NCI-H1048 (cell line): Measurements from ENCODE around the gene APOL2.
"Not testable (repeated sequence)": the region's sequence is repeated elsewhere in the genome, so short reads cannot be mapped to it uniquely, and the experiment has no call there.

Experiments used
- DNase-seq: peaks from one replicate; lab custom pipeline; 2025; lab: John Stamatoyannopoulos, UW

The APOL2 gene, protein sequence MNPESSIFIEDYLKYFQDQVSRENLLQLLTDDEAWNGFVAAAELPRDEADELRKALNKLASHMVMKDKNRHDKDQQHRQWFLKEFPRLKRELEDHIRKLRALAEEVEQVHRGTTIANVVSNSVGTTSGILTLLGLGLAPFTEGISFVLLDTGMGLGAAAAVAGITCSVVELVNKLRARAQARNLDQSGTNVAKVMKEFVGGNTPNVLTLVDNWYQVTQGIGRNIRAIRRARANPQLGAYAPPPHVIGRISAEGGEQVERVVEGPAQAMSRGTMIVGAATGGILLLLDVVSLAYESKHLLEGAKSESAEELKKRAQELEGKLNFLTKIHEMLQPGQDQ

DNA sequence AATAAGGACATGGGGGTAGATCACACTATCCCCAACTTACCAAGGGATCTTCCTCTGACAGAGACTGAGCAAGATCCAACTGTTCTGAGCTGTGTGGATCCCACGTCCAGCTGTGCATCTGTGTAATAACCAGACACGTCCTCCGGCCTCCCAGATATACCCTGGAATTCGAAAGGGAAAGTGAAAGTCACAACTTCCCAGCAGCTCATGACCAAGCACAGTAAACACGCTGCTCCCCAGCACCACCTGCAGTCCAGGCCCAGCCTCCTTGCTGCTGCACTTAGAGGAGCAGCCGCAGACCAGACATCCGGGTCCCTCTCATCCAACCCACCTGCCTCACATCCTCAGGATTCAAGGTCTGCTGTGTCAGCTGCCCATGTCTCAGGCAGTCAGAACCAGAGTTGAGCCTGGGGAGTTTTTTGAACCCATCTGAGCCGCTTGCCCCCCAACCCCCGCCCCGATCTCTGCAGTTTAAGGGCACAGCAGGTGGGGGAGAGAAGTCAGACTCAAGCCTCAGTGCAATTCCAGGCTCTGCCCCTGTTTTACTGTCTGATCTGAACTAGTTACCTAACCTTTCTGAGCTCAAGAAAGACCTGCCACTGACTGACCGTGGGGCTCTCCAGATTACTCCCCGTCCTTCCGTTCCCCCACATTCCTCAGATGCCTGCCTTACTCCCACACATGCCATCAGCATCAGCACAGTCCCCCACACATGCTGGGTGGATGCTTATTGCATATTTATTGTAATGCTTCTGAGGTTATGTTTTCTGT, at the start of gene APOL2:
Gene APOL2, minus strand, starts transcription at position 127 of the 771 bp plus-strand sequence. CDS start 6,365 bp downstream, outside the sequence.
- peak; percentile 76 for DNase-seq

DNA sequence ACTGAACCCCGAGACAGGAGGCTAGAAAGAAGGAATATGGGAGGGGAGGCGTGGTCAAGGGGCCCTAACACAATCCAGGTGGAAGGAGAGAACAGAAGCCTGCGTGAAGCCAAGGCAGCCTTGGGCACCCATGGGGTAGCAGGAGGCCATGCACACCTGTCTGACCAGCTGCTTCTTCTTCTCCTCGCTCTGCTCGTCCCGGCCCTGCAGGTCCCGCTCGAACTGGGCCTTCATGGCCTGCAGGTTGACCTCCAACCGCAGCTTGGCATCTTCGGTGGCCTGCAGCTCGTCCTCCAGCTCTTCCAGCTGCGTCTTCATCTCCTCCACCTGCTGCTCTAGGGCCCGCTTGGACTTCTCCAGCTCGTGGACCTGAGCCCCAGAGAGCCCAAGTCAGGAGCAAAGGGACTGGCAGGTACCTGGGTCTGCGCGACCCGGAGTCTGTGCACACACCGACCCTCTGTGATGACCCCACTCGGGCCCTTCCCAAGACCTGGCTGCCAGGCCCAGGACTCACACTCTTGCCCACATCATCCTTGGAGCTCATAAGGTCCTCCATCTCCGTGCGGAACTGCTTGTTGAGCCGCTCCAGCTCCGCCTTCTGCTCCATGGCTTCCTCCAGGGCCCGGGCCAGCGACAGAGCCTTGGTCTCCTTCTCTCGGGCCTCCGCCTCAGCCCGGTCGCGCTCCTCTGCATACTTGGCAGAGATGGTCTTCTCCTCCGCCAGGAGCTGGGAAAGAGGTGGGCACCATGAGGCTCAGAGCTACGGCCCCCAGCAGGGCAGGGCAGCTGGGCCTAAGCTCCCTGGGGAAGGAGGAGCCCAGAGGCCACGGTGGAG, 49.5 kb upstream of the APOL2 start:
- DNase-seq = no peak

GRCh38 chr22:36287881-36288515, 48.7 kb upstream of the APOL2 start:
- DNase-seq = no peak

GRCh38 chr22:36286096-36286957, 47.0 kb upstream of the APOL2 start:
- DNase-seq = peak; percentile 44

- DNase-seq = no peak
Measured at GRCh38 chr22:36285545-36285944, 46.2 kb upstream of the APOL2 start.

- no peak for DNase-seq
Measured at GRCh38 chr22:36285017-36285416, 45.7 kb upstream of the APOL2 start.

- DNase-seq = no peak
Measured at GRCh38 chr22:36284171-36284571, 44.8 kb upstream of the APOL2 start.

GRCh38 chr22:36282328-36282831, 43.1 kb upstream of the APOL2 start:
- no peak for DNase-seq

DNA sequence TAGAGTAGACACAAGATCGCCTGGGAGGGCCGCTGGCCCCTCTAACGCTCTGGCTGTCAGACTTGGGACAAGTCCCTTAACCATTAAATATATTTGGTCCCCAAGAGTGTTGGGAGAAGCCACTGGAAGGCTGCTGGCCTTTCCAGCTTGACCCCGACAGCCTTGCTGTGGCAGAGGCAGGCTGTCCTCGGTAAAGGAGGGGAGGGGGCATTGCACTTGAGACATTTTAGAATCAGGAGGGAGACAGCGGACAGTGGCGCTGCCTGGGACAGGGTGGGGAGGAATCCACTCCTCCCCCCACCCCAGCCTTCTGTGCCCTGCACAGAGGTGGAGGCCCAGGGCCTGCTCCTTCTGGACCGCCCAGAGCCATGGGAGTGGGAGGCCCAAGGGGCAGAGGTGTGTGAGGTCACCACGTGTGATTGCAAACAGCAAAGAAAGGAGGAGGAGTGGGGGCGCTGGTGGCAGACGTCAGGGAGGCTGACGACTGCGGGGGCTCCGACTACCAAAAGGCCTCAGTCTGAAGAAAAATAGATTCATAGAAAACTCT, 42.5 kb upstream of the APOL2 start:
- DNase-seq = no peak

GRCh38 chr22:36280379-36280778, 41.1 kb upstream of the APOL2 start:
- no peak for DNase-seq

DNA sequence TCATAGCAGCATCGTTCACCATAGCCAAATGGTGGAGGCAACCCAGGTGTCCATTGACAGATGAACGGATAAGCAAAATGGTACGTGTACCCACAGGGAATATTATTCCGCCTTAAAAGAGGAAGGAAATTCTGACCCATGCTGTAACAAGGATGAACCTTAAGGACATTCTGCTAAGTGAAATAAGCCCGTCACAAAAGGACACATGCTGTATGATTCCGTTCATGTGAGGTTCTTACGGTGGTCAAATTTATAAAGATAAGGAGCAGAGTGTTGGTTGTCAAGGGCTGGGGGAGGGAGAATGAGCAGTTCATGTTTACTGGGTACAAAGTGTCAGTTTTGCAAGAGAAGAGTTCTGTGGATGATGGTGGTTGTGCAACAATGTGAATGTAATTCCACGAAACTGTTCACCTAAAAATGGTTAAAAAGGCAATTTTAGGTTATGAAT, 39.9 kb upstream of the APOL2 start:
- DNase-seq = no peak

DNA sequence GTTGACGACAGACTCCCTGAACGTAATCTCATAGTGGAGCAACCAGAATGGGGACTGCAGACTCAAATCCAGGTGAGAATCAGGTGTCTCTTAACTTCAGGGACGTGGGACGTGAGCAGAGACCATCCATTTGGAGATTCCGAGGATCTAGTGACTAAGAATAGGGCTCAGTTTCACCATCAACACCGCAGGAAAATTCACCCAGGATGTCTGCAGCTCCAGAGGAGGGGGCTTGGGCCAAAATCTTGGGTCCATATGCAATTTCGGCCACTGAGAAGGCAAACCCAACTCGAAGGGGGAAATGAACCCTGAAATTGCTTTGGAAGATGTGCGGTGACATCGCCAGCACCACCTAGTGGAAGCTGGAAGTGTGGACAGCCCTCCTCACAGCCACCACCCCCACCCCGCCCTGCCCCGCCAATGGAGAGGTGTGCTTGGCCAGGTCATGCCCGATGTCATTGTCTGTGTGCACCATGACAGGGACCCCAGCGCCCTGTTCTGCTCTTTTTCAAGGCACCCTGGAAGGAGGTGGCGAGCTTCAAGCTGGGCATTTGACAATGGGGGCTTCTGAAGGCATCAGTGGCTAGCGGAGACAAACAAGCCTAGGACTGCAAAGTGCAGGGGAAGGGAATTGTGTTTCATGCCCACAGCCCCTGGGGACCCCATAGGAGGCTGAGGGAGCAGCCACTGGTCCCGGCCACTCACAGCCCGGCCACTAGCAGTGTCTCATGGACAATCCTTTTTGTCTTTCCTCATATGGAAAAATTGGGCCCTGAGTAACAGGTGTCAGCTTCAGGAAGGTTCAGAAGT, 38.4 kb upstream of the APOL2 start:
- peak; percentile 41 for DNase-seq

DNA sequence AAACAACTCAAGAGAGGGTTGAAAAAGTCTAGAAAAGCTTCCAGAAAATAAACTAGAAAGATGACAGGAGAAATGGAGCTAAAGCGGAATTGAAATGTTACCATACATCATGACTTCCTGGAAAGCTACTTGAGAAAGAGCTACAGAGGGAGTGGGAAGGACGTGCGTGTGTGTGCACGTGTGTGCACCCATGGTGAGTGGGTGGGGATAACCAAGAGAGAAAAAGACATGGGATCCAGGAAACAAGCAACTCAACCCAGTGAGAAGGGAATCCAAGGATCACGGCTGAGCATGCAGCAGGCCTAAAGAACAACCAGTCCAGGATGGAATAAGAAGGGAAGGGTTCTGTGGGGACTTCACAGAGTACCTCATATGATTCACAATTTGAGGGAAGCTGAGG, 35.2 kb upstream of the APOL2 start:
- DNase-seq = no peak

GRCh38 chr22:36271951-36272350, 32.6 kb upstream of the APOL2 start:
- not testable (repeated sequence) for DNase-seq

DNA sequence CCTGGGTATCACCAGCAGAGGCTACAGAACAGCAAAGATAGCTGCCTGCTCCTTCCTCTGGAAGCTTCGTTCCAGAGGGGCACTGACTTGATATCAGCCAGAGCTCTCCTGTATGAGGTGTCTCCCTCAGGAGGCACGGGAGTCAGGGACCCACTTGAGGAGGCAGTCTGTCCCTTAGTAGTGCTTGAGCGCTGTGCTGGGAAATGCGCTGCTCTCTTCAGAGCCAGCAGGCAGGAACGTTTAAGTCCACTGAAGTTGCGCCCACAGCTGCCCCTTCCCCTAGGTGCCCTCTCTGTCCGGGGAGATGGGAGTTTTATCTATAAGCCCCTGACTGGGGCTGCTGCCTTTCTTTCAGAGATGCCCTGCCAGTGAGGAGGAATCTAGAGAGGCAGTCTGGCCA, 31.9 kb upstream of the APOL2 start:
- not testable (repeated sequence) for DNase-seq

- DNase-seq = no peak
Measured at GRCh38 chr22:36267896-36268485, 28.7 kb upstream of the APOL2 start.

GRCh38 chr22:36267058-36267457, 27.7 kb upstream of the APOL2 start:
- DNase-seq = no peak

GRCh38 chr22:36263886-36264664, 24.7 kb upstream of the APOL2 start:
- not testable (repeated sequence) for DNase-seq
